SK-N-SH treated with all-trans-retinoic acid at 6 μM for 48 hours (cell line): ENCODE measurements around the gene BICRAL.

ENCODE experiments used
- GLIS3 ChIP-seq: fragments of 250-450 bp; sonication (Bioruptor Pico); IDR thresholded peaks from 2 replicates; pipeline ENCODE4 v1.5.0; 2020; ENCODE audit warnings: mild to moderate bottlenecking, moderate library complexity
- RARB ChIP-seq: fragments of 250-450 bp; sonication (Bioruptor Pico); IDR thresholded peaks from 2 replicates; pipeline ENCODE4 v1.8.0; 2021; ENCODE audit warnings: mild to moderate bottlenecking, moderate library complexity
- ZC3H10 ChIP-seq: fragments of 250-450 bp; sonication (Bioruptor Pico); IDR thresholded peaks from 2 replicates; pipeline ENCODE4 v1.5.1; 2021; ENCODE audit warnings: mild to moderate bottlenecking, moderate library complexity
- ZFP3 ChIP-seq: fragments of 250-450 bp; sonication (Bioruptor Pico); IDR thresholded peaks from 2 replicates; pipeline ENCODE4 v1.5.0; 2020; ENCODE audit warnings: mild to moderate bottlenecking, moderate library complexity
- TF ChIP-seq, protein P1 (sequence below): fragments of 250-450 bp; sonication (Bioruptor Pico); IDR thresholded peaks from 2 replicates; pipeline ENCODE4 v1.8.0; 2020; ENCODE audit warnings: mild to moderate bottlenecking, moderate library complexity, borderline replicate concordance
- TF ChIP-seq, protein P2 (sequence below): fragments of 250-450 bp; sonication (Bioruptor Pico); IDR thresholded peaks from 2 replicates; pipeline ENCODE4 v1.5.0; 2020; ENCODE audit warnings: mild to moderate bottlenecking, moderate library complexity

DNA sequence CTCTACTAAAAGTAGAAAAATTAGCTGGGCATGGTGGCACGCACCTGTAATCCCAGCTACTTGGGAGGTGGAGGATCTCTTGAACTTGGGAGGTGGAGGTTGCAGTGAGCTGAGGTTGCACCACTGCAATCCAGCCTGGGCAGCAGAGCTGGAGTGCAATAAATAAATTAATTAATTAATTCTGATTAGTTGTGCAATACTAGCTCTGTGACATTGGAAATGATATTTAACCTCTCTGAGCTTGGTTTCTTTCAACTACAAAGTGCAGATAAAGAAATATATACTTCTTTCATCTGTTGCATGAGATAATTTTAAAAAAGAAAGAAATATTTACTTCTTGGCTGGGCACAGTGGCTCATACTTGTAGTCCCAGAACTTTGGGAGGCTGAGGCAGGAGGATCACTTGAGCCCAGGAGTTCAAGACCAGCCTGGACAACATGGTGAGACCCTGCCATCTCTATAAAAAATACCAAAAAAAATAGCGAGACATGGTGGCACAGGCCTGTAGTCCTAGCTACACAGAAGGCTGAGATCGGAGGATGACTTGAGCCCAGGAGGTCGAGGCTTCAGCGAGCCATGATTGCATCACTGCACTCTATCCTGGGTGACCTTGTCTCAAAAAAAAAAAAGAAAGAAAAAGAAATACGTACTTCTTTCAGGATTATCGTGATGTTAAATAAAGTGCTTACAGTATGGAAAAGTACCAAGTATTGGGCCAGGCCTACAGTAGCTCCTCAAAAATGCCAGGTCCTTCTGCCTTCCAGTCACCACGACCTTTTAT is 20.4 kb upstream of the BICRAL start:
- TF ChIP-seq, protein P1, sequence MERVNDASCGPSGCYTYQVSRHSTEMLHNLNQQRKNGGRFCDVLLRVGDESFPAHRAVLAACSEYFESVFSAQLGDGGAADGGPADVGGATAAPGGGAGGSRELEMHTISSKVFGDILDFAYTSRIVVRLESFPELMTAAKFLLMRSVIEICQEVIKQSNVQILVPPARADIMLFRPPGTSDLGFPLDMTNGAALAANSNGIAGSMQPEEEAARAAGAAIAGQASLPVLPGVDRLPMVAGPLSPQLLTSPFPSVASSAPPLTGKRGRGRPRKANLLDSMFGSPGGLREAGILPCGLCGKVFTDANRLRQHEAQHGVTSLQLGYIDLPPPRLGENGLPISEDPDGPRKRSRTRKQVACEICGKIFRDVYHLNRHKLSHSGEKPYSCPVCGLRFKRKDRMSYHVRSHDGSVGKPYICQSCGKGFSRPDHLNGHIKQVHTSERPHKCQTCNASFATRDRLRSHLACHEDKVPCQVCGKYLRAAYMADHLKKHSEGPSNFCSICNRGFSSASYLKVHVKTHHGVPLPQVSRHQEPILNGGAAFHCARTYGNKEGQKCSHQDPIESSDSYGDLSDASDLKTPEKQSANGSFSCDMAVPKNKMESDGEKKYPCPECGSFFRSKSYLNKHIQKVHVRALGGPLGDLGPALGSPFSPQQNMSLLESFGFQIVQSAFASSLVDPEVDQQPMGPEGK (CRISPR knock-in tag), result no peak
- TF ChIP-seq GLIS3 (CRISPR knock-in tag), result no peak
- TF ChIP-seq, protein P2, sequence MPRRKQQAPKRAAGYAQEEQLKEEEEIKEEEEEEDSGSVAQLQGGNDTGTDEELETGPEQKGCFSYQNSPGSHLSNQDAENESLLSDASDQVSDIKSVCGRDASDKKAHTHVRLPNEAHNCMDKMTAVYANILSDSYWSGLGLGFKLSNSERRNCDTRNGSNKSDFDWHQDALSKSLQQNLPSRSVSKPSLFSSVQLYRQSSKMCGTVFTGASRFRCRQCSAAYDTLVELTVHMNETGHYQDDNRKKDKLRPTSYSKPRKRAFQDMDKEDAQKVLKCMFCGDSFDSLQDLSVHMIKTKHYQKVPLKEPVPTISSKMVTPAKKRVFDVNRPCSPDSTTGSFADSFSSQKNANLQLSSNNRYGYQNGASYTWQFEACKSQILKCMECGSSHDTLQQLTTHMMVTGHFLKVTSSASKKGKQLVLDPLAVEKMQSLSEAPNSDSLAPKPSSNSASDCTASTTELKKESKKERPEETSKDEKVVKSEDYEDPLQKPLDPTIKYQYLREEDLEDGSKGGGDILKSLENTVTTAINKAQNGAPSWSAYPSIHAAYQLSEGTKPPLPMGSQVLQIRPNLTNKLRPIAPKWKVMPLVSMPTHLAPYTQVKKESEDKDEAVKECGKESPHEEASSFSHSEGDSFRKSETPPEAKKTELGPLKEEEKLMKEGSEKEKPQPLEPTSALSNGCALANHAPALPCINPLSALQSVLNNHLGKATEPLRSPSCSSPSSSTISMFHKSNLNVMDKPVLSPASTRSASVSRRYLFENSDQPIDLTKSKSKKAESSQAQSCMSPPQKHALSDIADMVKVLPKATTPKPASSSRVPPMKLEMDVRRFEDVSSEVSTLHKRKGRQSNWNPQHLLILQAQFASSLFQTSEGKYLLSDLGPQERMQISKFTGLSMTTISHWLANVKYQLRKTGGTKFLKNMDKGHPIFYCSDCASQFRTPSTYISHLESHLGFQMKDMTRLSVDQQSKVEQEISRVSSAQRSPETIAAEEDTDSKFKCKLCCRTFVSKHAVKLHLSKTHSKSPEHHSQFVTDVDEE (CRISPR knock-in tag), result no peak
- no peak for TF ChIP-seq RARB (CRISPR knock-in tag)
- TF ChIP-seq ZFP3 (CRISPR knock-in tag), result no peak
- no peak for TF ChIP-seq ZC3H10
